Measurements from ENCODE around the gene DUSP22.

The DUSP22 gene

GRCh38 chr6:296151-297122 lies 4.2 kb downstream of the DUSP22 start:
- no peak for DNase-seq (ENCODE audit: low read depth in 2 of 2)

GRCh38 chr6:297571-298232 lies 5.4 kb downstream of the DUSP22 start:
- DNase-seq (ENCODE audit: low read depth in 2 of 2): no peak

GRCh38 chr6:298233-299103 lies 6.2 kb downstream of the DUSP22 start:
- no peak for DNase-seq (ENCODE audit: low read depth in 2 of 2)

- DNase-seq (ENCODE audit: low read depth in 2 of 2): no peak
Observed at GRCh38 chr6:299104-299980, 7.1 kb downstream of the DUSP22 start.

GRCh38 chr6:300026-300425 lies 7.7 kb downstream of the DUSP22 start:
- DNase-seq (ENCODE audit: low read depth in 2 of 2): no peak

GRCh38 chr6:300494-301198 lies 8.4 kb downstream of the DUSP22 start:
- no peak for DNase-seq (ENCODE audit: low read depth in 2 of 2)

- DNase-seq (ENCODE audit: low read depth in 2 of 2): no peak
Observed at GRCh38 chr6:301526-301925, 9.2 kb downstream of the DUSP22 start.

- no peak for DNase-seq (ENCODE audit: low read depth in 2 of 2)
Observed at GRCh38 chr6:301929-302705, 9.8 kb downstream of the DUSP22 start.

GRCh38 chr6:302760-303159 lies 10.5 kb downstream of the DUSP22 start:
- DNase-seq (ENCODE audit: low read depth in 2 of 2): no peak

- no peak for DNase-seq (ENCODE audit: low read depth in 2 of 2)
Observed at GRCh38 chr6:303263-303662, 11.0 kb downstream of the DUSP22 start.

GRCh38 chr6:303948-304558 lies 11.8 kb downstream of the DUSP22 start:
- no peak for DNase-seq (ENCODE audit: low read depth in 2 of 2)

GRCh38 chr6:304833-305370 lies 12.6 kb downstream of the DUSP22 start:
- DNase-seq (ENCODE audit: low read depth in 2 of 2): no peak

- DNase-seq (ENCODE audit: low read depth in 2 of 2): no peak
Observed at GRCh38 chr6:305371-306206, 13.3 kb downstream of the DUSP22 start.

GRCh38 chr6:306641-307061 lies 14.4 kb downstream of the DUSP22 start:
- DNase-seq (ENCODE audit: low read depth in 2 of 2): no peak

- DNase-seq (ENCODE audit: low read depth in 2 of 2): no peak
Observed at GRCh38 chr6:307065-307814, 15.0 kb downstream of the DUSP22 start.

- DNase-seq (ENCODE audit: low read depth in 2 of 2): no peak
Observed at GRCh38 chr6:307874-308273, 15.6 kb downstream of the DUSP22 start.

- DNase-seq (ENCODE audit: low read depth in 2 of 2): no peak
Observed at GRCh38 chr6:308307-308706, 16.0 kb downstream of the DUSP22 start.
